ENCODE data around the gene MRPS2.

MRPS2 gene

DNA sequence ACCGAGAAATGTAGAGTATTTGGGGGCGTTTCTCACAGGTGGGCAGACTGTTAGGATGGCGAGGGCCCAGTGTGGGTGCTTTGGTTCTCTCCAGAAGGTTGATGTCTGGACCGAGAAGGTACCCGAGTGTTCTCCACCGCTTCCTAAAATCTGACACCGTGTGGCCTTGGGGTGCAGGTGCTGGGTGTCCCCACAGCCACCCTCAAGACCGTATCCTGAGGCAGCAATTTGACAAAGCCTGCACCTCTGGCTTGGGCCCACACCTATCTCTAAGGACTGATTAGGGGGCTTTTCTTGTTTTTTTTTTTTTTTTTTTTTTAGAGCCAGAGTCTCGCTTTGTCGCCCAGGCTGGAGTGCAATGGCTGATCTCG is 19.6 kb upstream of the MRPS2 start:
- no peak for DNase-seq (ENCODE audit: low read depth)

DNA sequence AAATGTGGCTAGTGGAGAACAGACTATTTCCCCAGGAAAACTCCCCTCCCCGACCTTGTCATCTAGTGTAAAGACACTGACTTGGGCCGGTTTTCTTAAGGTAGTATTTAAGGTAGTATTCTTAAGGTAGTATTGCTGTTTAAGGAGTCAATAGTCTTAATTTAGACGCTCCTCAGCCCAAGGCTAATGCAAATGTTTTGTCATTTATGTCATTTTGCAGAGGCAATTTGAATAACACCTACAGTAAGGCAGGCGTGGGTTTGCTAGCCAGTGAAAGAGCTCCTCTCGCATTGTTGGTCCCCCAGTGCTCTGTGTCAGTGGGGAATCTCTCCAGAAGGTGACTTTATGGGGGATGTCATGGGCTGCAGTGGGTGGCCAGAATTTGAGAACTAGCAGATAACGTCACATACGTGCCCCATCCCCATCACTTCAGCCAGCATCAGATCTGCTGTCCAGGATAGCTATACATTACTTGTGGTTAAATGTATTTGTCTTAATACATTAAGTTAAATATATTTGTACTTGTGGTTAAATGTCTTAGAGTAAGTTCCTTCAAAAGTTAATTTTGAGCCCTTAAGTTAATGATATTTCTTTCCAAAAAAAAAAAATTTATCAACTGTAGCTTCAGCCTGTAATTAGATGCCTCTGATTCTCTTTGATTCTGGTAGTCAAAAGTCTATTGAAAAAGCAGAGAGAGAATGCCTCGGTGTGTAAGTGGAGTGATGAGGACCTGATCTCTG is 18.3 kb upstream of the MRPS2 start:
- DNase-seq (ENCODE audit: low read depth) = no peak

DNA sequence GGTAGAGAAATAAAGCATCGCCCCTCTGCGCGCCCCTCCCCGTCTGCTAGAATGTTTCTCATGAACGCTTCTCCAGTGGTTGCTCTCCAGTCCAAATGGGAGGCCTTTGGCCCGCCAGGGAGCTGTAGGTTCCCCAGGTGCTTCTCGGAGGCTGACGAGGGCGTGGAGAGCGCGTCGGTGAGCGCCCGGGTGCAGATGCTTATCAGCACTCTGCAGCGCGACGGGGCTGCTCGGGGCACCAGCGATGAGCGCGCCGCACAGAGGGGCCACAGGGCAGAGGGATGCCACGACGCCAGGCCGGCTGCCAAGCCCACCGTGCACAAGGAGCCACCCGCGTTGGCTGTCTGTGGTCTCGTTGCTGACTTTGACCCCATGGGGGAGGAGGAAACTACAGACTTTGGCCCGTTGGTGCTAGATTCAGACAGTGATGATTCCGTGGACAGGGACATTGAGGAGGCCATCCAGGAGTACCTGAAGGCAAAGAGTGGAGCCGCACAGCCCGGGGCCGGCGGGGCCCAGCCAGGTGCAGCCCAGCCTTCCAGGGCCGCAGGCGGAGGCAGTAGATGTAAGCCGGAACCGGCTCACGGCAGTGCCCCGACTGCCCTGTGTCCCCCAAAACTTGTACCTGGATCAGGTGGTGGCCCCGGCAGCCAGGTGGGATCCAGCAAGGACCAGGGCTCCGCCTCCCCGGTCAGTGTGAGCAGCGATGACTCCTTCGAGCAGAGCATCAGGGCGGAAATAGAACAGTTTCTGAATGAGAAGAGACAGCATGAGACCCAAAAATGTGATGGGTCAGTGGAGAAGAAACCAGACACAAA is 15.8 kb upstream of the MRPS2 start:
- no peak for DNase-seq (ENCODE audit: low read depth)

DNA sequence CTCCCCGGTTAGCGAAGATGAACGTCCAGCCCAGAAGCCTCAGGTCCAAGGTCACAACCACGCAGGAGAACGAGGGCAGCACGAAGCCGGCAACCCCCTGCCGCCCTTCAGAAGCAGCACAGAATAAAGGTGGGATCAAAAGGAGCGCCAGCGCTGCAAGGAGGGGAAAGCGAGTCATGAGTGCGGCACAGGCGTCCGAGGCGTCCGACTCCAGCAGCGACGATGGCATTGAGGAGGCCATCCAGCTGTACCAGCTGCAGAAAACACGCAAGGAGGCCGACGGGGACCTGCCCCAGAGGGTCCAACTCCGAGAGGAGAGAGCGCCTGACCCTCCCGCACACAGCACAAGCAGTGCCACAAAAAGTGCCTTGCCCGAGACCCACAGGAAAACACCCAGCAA is 15.1 kb upstream of the MRPS2 start:
- no peak for DNase-seq (ENCODE audit: low read depth)

DNA sequence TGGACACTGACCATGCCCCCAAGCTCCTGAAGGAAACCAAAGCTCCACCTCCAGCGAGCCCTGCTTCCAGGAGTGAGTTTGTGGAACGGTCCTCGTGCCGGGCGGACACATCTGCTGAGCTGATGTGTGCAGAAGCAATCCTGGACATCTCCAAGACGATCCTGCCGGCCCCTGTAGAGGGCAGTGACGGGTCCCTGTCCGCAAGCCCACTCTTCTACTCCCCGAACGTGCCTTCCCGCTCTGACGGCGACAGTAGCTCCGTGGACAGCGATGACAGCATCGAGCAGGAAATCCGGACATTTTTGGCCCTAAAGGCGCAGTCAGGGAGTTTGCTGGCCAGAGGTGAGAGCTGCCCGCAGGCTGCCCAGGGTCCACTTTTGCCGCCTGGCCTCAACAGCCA is 14.7 kb upstream of the MRPS2 start:
- no peak for DNase-seq (ENCODE audit: low read depth)

DNA sequence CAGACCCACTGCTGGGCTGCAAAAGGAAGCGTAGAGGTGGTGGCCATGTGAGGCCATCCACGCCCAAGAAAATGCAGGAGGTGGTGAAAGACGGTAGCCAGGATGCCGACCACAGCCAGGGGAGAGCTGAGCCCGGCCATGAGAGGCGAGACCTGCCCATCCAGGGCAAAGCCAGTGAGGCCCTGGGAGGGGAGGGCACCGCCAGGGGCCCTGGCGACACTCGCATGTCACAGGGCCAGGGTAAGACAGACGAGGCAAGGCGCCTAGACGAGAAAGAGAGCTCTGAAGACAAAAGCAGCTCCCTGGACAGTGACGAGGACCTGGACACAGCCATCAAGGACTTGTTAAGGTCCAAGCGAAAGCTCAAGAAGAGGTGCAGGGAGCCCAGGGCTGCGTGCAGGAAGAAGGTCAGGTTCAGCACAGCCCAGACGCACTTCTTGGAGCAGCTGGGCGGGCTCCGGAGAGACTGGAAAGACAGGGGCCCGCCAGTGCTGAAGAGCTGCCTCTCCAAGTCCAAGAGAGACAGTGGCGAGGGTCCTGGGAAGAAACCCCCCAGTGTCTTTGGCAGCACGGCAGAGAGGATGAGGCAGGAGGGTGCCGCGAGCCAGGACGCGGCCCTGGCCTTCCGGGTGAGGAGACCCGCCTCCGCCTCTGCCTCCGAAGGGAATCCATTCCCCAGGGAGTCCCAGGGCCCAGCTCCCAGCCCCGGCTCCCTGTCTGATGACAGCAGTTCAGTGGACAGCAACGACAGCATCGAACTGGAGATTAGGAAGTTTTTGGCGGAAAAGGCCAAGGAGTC is 14.0 kb upstream of the MRPS2 start:
- DNase-seq (ENCODE audit: low read depth) = no peak

DNA sequence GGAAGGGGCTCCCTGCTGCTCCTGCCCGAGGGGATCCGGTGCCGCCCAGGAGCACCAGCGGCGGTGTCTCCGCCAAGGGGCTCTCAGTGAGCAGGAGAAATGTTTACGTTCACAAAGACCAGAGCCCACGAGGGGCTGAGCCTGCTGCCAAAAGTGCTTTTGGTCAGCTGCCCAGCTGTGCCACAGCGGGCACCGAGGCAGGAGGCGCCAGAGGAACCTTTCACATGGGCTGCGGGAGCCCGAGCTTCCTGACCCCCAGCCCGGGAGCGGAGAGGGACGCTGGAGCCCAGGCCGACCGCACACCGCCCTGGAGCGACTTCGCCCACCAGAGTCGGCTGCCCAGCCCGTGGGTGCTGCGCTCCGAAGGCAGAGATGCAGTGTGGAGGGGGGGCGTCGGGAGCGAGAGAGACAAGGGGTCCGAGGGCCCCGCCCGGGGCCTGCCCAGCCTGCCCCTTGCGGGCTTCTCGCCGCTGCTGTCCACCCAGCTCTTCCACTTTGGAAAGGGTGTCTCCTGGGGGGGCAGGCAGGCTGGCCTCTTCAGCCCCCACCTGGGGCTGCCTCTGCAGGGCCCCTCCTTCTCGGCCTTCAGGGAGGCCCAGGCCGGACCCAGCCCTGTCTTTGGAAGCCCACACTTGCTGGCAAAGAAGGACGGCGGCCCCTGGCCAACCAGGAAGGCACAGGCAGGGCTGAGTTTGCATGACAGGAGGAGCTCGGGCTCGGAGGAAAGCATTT is 13.0 kb upstream of the MRPS2 start:
- no peak for DNase-seq (ENCODE audit: low read depth)

DNA sequence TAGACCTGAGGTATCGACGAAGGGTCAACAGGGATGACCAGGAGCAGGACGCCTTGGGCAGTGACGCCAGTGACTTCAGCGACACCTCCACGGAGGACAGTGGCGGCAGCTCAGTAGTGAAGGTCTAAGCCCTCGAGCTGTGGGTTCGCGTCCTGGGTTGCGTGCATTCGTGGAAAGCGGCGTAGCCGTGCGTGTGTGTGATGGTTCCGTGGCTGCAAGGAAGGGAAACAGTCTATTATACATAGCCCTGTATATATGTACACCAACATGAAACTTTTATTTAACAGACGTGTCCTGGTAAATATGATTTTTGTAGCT is 12.5 kb upstream of the MRPS2 start:
- DNase-seq (ENCODE audit: low read depth) = no peak

DNA sequence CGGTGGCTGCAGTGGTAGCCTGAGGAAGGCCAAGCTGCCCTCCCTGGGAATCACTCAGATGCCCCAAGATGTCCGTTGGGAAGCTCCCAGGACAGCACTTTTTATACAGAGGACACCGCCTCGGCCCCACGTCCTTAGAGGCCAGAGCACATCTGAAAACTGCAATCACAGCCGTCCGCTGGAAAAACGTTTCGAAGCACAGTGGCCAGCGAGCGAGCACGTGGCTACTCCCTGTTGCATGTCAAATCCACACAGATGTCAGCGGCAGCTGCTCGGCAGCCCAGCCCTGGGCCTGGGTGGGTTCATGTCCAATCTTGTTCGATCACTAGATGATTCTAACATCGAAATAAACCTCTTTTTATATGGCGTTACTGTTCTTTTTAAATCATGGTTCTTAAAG is 12.0 kb upstream of the MRPS2 start:
- DNase-seq (ENCODE audit: low read depth) = no peak

DNA sequence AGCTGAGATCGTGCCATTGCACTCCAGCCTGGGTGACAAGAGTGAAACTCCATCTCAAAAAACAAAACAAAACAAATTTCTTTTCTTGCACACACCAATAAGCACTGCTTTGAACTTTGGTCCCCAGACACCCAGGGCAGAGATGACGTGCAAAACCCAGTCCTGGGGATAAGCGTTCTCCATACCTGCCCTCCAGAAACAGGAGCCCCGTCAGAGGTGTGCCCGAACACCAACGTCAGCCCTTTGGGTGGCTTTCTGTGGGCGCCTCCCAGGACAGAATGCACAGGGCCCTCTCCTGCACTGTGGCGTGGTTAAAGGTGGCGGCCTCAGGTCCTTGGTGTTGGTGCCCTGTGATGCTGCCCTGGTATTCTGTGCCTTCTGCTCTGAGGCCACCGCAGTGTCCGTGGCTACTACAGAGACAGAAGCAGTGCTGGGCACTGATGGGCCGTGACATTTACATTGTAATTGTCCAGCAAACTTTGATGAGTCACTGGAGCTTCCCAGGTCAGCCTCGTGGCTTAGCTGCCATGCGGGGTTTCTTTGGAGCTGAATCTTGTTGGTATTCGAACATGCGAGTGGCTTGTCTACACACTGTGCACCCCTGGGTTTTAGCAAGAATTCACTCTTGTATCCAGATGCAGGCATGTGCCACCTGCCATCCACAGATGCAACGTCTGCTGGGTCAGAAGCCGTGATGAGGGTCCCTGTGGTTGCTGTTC is 11.1 kb upstream of the MRPS2 start:
- no peak for DNase-seq (ENCODE audit: low read depth)

DNA sequence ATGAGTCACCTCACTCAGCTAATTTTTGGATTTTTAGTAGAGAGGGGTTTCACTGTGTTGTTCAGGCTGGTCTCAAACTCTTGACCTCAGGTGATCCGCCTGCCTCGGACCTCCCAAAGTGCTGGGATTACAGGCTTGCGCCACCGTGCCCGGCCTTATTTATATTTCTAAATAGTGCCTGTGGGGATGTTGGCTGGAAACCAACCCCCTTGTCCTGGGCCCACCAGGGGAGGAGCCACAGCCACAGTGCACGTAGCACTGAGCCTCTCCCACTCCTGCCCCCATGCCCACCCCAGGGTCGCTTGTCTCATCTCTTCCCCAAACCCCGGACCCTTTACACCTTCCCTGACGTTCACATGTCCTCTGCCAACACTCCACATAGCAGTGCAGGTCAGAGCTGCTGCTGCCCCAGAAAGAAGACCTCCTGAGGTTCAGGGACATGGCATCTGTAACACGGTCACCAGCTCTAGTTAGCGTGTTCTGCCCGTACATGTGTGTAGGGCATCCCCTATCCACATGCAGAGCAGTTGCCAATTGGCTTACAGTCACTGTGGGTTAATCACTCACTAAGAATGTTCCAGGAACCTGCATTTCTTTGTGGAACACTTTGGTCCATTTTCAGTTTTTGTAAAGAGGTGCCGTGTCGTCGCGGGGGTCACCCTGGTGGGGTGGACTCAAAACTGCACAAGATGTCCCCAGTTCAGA is 10.2 kb upstream of the MRPS2 start:
- no peak for DNase-seq (ENCODE audit: low read depth)

DNA sequence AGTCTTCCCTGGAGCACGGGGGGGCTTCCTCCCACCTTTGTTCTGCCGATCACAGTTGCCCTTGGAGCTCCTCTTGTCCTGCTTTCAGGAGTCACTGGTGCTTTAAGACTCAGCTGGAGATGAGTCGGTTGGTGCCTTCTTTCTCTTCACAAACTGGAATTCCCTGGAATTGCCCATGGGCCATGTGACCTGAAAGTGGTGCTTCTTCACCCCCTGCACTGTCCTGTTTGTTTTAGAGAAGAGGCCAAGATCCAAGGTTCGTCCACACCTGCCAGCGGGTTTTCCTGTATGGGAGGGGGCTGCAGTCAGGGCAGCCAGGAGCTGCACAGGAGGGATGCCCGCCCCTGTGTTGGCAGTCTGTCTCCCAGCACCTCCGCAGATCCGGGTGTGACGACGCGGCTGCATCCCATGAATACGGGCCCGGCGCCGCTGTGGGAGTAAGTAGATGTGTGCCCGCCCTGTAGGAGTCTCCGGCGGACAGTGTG is 9.5 kb upstream of the MRPS2 start:
- no peak for DNase-seq (ENCODE audit: low read depth)

DNA sequence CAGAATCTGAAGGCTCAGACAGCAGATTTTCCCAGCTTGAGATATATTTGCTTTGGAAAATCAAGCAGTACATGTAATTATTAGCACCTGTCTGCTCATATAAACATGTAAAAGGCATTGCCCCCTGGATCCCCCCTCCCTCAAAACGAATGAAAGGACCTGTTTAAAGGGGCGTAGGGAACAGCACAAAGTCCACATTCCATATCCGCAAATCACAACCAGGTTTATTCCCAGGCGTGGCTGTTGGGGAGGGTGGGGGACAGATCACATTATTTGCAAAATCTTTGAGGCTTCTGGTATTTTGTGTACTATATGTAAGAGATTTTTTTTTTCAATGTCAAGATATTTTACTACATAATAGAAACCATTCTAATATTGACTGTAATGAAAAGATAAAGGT is 8.7 kb upstream of the MRPS2 start:
- no peak for DNase-seq (ENCODE audit: low read depth)

DNA sequence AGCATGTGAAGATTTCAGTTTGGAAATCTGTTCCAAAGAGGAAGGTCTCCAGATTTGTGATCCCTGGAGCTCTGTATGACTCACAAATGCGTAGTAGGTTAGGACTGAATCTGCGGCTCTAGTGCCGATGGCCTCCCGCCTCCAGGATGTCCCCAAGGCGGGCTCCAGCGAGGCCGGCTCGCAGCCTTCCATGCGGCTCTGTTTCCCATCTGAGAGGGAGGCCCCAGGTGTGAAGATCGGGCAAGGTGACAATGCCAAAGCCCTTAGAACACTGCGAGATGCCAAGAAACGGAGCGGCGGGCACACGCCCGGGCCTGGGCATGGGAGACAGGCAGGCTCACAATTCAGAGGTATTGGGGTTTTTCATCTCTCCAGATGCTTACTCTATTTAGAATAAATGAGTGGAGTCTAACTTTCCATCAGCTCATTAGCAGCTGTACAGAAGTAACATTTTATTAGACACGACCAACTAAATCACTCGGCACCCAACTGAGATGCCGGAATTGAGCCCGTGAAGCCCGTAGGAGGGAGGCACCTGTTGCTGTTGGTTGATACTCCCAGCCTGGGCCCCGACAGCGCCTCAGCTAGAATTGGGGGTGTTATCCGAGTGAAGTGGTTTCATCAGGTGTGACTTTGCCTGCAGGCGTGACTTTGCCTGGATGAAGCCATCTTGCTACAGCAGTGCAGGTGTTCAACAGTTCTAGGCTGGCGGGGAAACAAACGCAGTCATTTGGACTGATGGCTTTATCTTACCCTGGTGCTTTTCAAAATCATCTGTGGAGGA is 7.4 kb upstream of the MRPS2 start:
- no peak for DNase-seq (ENCODE audit: low read depth)

DNA sequence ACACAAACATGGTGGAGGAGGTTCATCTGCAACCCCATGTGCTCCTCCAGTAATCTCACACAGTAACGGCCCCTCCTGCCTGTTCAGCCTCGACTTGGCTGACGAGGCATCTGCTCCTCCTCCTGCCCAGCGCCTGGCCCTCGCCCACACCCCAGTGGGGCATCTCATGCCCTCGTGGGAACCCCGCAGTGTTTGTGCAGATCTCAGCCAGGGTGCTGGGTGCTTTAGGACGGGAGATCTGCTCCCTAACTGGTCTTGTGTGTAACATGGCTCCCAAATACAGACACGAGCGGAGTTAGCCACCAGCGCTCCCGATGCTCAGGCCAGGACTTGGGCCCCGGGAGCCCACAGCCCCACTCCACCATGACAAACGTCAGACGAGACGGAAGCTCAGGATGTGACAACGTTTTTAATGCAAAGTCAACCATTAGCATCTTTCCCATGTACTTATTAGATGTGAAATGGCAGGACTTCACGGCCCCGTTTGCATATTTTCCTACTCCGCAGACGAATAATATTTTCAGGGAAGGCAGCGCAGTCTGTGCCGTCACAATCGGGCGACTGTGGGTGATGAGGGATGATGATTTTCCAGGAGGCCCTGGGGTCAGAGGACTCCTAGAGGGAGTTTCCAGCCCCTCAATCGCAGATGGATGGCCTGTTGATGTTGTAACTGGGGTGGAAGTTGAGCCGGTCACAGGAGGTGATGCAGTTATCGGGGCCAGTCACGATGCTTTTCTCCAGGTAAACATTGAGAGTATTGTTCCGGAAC is 5.5 kb upstream of the MRPS2 start:
- no peak for DNase-seq (ENCODE audit: low read depth)

DNA sequence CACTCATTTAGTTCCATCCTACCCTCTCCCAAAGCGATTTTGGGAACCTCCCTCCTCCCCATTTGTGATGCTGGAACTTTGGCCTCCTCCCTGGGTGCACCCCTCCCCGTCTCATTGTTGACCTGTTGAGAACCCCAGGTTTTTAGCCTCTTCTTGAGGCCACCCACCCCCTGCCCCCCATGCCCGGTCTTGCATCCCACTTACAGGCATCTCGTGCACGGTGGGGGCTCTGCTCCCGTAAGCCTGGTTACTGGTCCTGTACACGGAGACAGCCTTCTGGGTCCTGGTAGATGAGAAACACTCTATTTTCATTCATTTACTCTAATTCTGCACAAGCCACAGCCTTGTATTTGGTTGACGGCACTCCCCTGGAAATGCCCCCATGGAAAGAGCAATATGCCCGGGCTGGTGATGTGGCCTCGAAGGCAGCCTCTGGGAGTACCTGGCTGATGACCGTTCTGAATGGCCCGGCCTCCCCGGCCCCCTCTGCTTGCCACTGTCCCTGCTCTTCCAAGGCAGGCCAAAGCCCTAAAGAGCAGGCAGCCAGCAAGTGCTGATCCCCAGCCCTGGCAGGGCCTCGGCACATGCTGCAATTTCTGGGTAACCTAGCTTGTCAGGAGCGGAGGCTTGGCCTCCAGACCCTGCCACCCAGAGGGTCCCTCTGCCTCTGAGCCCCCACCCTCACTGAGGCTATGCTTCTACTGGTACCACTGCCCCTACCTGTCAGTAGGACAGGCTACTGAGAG is 1.9 kb upstream of the MRPS2 start:
- no peak for DNase-seq (ENCODE audit: low read depth)

DNA sequence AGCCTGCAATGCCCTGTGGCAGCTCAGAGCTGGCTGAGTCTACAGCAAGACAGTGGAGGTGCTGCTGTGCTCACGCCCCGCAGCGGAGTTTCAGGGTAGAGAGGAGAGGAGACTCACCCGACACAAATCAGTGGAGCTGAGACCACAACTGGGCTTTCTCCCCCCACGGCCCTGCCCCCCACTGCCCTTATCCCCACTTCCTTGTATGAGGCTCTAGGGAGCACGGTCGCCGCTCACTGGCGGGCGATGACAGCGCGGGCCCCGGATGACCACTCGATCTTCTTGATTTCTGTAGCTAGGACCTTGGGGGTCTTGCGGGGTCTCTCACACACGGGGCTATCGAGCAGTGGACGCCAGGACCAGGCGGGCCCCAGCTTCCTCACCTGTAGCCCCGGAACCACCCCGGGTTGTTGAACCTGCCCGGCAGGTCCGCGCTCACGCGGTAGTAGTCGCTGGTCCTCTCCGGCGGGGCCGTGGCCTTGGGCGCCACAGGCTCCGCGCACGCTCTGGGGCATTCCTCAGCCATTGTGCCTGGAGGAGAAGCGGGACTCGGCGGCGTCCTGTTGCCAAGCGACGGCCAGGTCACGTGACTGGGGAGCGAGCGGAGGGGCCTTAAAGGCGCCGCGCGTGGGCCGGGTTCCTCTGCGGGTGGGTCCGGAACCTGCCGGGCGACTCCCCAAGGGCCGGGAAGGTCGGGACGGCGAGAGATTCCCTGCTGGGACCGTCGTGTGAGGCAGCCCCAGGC is 984 bp upstream of the MRPS2 start:
- peak; percentile 82 for DNase-seq (ENCODE audit: low read depth)

DNA sequence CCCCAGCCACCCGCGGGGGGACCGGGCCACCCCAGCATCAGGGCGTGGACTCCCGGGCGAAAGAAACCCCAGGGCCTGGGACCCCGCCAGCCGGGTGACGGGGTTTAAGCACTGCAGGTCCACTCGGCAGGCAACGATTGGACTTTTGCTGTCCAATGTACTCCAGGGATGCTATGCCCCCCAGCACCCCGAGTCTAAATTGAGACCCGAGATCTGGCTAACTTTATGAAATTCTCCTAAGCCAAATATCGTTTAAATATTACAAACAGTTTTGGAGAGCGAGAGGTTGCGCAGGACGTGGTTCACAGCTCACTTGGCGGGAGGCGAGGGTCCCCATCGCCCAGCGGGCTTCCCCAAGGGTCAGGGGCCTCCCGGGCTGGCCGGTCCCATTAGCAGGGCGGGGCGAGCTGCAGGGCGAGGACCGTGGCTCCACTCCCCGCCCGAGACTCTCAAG is 384 bp upstream of the MRPS2 start:
- DNase-seq (ENCODE audit: low read depth) = no peak

Measured in stimulated activated CD4-positive, alpha-beta T cell treated with anti-CD3 and anti-CD28 coated beads, Interleukin-2, amount 100 ng/mL, for 4 hours (primary cell).